A549 (cell line): ENCODE results near the gene TMEM170A.

ENCODE experiments used
- EP300 ChIP-seq, 2 experiments: fragments of >200 bp; sonication (Bioruptor Twin); formaldehyde crosslinking; IDR thresholded peaks; 2 replicates in 1 of 2; 3 replicates in 1 of 2; pipeline ENCODE4 v1.6.1; 2016 to 2017
- JUNB ChIP-seq: fragments of >200 bp; sonication (Bioruptor Twin); formaldehyde crosslinking; IDR thresholded peaks from 2 replicates; pipeline ENCODE4 v1.6.1; 2016
- MAFK ChIP-seq: fragments of 450-650 bp; IDR thresholded peaks from 2 replicates; pipeline ENCODE4 v1.6.1; 2014; ENCODE audit not compliant: partially characterized antibody
- MAZ ChIP-seq: fragments of 150-350 bp; IDR thresholded peaks from 2 replicates; pipeline ENCODE4 v1.6.1; 2014; ENCODE audit warnings: antibody characterized with exemption, low read depth, low read length, borderline replicate concordance
- NFE2L2 ChIP-seq: fragments of 150-350 bp; conservative IDR thresholded peaks from 2 replicates; pipeline ENCODE4 v1.6.1; 2014; ENCODE audit warnings: low read length
- RCOR1 ChIP-seq: fragments of 150-350 bp; IDR thresholded peaks from 2 replicates; pipeline ENCODE4 v1.6.1; 2014; ENCODE audit warnings: antibody characterized with exemption, low read length, low read depth
- RNF2 ChIP-seq: fragments of 200-600 bp; sonication (generic); IDR thresholded peaks from 2 replicates; pipeline ENCODE4 v1.6.1; 2016; ENCODE audit warnings: low read depth, mild to moderate bottlenecking, antibody characterized with exemption, moderate library complexity, borderline replicate concordance
- TF ChIP-seq, protein P1 (sequence below): fragments of >200 bp; sonication (Bioruptor Twin); formaldehyde crosslinking; IDR thresholded peaks from 3 replicates; pipeline ENCODE4 v1.5.1; 2016
- TF ChIP-seq, protein P2 (sequence below): fragments of 200-600 bp; sonication (generic); IDR thresholded peaks from 2 replicates; pipeline ENCODE4 v1.6.1; 2016; ENCODE audit warnings: antibody characterized with exemption, mild to moderate bottlenecking, moderate library complexity

DNA sequence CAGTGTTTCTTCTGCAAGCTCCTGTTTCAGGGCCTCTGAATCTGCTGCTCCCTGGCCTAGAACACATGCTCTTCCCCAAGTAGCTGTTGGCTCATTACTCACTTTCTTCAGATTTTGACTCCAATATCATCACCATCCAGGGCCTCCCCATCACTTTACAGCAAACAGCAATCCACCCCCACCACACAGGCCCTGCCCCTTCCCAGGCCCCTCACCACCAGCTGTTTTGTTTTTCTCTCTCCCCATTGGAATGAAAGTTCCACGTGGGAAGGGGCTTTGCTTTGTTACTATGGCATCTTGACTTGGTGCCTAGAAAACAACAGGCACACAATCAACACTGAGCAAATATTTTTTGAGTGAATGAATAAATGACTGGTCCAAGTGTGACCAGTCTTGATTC lies 4.0 kb downstream of the TMEM170A start:
- TF ChIP-seq EP300 (IDR thresholded peaks at IDR 0.05) (no peak), MAFK (no peak), RNF2 (no peak), RCOR1 (no peak), MAZ (no peak), JUNB (no peak), NFE2L2 (no peak)
- TF ChIP-seq, protein P1, sequence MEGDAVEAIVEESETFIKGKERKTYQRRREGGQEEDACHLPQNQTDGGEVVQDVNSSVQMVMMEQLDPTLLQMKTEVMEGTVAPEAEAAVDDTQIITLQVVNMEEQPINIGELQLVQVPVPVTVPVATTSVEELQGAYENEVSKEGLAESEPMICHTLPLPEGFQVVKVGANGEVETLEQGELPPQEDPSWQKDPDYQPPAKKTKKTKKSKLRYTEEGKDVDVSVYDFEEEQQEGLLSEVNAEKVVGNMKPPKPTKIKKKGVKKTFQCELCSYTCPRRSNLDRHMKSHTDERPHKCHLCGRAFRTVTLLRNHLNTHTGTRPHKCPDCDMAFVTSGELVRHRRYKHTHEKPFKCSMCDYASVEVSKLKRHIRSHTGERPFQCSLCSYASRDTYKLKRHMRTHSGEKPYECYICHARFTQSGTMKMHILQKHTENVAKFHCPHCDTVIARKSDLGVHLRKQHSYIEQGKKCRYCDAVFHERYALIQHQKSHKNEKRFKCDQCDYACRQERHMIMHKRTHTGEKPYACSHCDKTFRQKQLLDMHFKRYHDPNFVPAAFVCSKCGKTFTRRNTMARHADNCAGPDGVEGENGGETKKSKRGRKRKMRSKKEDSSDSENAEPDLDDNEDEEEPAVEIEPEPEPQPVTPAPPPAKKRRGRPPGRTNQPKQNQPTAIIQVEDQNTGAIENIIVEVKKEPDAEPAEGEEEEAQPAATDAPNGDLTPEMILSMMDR: no peak
- TF ChIP-seq, protein P2, sequence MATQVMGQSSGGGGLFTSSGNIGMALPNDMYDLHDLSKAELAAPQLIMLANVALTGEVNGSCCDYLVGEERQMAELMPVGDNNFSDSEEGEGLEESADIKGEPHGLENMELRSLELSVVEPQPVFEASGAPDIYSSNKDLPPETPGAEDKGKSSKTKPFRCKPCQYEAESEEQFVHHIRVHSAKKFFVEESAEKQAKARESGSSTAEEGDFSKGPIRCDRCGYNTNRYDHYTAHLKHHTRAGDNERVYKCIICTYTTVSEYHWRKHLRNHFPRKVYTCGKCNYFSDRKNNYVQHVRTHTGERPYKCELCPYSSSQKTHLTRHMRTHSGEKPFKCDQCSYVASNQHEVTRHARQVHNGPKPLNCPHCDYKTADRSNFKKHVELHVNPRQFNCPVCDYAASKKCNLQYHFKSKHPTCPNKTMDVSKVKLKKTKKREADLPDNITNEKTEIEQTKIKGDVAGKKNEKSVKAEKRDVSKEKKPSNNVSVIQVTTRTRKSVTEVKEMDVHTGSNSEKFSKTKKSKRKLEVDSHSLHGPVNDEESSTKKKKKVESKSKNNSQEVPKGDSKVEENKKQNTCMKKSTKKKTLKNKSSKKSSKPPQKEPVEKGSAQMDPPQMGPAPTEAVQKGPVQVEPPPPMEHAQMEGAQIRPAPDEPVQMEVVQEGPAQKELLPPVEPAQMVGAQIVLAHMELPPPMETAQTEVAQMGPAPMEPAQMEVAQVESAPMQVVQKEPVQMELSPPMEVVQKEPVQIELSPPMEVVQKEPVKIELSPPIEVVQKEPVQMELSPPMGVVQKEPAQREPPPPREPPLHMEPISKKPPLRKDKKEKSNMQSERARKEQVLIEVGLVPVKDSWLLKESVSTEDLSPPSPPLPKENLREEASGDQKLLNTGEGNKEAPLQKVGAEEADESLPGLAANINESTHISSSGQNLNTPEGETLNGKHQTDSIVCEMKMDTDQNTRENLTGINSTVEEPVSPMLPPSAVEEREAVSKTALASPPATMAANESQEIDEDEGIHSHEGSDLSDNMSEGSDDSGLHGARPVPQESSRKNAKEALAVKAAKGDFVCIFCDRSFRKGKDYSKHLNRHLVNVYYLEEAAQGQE: no peak
